HG02588 (cell line): ENCODE data around the gene GDF2.

Experiments
- ATAC-seq: cut with Tn5 transposase; IDR thresholded peaks from one replicate; pipeline ENCODE4 v1.9.1; 2021; ENCODE audit warnings: mild to moderate bottlenecking, moderate library complexity; ENCODE audit not compliant: unreplicated experiment

GDF2 gene

DNA sequence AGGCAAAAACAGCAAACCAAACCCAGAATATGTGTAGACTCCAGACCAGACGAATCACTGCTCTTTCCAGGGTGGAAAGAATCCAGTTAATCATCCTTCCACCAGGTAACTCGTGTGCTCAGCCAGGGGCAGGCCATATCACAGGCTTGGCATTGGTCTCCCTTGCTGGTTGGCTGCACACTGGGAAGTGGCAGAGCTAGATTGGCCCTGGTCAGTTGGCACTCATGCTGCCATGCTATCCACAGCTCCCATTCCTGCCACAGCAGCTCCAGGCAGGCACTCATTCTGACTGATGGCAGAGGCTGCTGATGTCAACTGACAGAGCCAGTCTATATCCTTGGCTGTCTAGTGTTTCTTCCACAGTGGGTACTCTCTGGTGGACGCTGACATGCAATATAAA, 31.9 kb upstream of the GDF2 start:
- no peak for ATAC-seq

DNA sequence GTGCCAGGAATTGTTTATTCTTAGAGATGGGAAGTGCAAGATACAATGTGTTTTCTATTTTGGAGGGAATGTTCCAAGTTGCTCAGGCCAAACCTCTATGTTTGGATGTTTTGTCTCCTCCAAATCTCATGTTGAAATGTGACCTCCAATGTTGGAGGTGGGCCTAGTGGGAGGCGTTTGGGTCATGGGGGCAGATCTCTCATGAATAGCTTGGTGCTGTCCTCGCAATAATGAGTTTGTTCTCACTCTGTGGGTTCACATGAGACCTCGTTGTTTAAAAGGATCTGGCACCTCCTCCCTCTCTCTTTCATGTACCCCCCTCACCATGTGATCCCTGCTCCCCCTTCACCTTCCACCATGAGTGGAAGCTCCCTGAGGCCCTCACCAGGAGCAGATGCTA, 30.6 kb upstream of the GDF2 start:
- no peak for ATAC-seq

GRCh38 chr10:47294057-47294456, 28.2 kb upstream of the GDF2 start:
- no peak for ATAC-seq

DNA sequence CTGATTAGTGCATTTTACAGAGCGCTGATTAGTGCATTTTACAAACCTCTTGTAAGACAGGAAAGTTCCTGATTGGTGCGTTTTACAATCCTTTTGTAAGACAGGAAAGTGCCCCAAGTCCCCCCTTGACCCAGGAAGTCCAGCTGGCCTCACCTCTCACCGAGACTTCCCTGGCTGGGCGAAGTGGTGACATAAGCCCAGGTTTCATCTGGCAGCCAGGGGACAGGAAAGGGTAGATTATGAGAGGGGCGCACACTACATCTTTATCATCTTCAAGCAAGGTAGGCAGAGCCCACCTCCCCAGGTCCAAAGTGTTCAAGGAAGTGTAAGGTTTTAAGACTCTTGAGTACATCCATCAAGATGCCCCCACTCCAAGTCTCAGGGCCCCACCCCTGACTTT, 27.8 kb upstream of the GDF2 start:
- ATAC-seq = no peak

DNA sequence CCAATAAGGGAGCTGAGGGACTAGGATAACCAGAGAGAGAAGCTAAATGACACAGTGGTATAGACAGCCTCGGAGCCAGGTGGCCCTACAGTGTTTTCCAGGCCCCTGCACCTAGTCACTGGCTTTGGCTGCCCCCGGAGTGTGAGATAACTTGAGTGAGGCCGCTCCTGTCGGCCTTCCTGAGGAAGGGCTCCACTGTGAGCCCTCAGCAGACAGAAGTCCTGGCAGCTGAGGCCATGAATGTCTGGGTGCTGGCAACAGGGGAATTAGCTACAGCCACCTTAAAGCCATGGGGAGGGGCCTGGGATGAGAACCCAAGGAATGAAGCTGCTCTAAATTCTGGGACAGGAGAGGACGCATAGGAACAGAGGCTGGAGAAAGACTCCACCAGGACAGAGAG, 26.8 kb upstream of the GDF2 start:
- ATAC-seq = no peak

DNA sequence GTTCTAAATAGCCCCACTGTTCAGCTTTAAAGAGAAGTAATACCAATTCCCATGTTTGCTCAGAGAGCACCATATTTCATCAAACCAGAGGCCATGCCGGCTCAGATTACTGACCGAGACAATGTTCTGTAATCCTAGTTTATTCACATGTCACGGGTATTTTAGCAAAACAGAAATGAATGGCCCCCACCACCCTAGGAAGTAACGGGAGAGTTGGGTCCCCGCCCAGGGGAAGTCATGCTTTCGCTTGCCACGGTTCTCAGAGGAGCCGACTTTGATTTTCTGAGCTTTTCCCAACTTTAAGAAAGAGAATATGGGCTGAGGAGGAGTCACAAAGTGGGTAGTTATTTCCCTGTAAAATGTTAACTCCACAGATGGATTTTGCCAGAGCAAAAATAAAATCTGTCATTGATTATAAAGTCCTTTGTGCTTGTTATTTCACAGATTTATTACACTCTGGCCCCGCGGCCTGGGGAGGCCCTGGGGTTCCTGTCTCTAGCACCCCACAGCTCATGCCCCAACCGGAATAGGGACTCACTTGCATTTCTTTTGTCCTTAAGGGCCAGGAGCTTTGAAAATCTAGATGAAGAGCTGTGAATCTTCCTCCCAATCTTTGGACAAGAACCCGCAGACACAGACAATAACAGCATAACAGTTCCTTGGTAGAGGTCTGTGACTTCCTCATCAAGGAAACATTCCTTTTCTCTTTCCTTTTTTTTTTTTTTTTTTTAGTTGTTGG, 25.9 kb upstream of the GDF2 start:
- no peak for ATAC-seq

DNA sequence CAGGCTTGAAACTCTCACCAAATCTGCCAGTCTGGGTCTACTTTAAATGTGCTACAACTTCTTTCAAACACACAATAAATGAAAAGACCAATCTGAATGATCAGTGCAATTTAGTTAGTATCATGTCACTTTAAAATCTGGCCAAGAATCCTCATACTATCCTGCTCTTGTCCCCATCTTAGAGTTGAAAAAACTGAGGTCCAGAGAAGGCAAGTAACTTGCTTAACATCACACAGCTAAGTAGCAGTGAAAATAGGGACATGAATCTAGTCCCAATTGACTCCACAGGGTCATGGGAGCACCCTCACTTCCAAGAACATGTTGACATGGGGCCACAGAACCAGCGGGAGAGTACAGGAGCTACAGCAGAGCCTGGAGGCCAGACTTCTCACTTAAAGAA, 25.3 kb upstream of the GDF2 start:
- no peak for ATAC-seq

- ATAC-seq = no peak
Observed at GRCh38 chr10:47297866-47298540, 24.3 kb upstream of the GDF2 start.

DNA sequence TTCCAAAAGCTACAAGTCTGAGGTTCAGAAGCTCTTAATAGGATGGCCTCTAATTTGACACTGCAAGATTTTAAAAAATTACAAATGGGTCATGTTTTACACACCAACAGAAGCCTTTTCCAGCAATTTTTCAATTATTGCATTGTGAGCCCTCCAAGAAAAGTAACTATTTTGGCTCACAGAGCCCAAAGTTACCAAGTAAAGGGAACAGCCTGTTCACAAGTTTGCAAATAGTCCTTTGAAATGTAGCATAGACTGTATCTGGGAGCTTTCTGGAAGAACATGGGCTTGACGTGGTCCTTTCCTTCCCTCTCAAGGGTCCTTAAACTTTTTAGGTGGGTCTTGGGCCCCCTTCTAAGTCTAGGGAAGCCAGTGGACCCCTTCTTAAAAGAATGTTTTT, 23.5 kb upstream of the GDF2 start:
- ATAC-seq = no peak

- ATAC-seq = no peak
Observed at GRCh38 chr10:47299611-47300428, 22.4 kb upstream of the GDF2 start, which contains the start of gene GDF10. Gene GDF10 (plus strand): TSS chr10:47300197. CDS start chr10:47300652, 455 bp downstream.

GRCh38 chr10:47300429-47300931, 21.8 kb upstream of the GDF2 start:
- no peak for ATAC-seq

- ATAC-seq = no peak
Observed at GRCh38 chr10:47301833-47302232, 20.4 kb upstream of the GDF2 start.

- ATAC-seq = no peak
Observed at GRCh38 chr10:47303105-47303504, 19.1 kb upstream of the GDF2 start.

DNA sequence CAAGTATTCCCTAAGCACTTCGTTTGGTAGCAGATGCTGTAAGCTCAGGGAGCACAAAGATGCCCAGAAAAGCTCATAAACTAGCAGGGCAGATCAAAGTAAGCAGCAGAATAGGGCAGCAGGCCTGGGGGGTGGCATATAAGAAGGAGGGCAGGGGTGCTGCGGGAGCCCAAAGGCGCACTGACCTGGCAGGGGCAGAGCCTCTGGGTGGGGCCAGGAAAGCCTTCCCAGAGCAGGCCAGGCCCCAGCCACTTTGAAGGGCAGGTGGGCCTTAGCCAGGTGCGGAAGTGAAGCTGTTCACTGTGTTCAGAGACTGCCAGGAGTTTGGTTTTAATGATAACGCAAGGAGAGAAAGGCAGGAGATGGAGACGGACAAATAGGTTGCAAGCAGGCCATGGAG, 18.4 kb upstream of the GDF2 start:
- no peak for ATAC-seq

- no peak for ATAC-seq
Observed at GRCh38 chr10:47305566-47305965, 16.7 kb upstream of the GDF2 start.

GRCh38 chr10:47306387-47307210, 15.7 kb upstream of the GDF2 start:
- ATAC-seq = no peak

- no peak for ATAC-seq
Observed at GRCh38 chr10:47307381-47307780, 14.9 kb upstream of the GDF2 start.

- no peak for ATAC-seq
Observed at GRCh38 chr10:47308775-47309174, 13.5 kb upstream of the GDF2 start.

DNA sequence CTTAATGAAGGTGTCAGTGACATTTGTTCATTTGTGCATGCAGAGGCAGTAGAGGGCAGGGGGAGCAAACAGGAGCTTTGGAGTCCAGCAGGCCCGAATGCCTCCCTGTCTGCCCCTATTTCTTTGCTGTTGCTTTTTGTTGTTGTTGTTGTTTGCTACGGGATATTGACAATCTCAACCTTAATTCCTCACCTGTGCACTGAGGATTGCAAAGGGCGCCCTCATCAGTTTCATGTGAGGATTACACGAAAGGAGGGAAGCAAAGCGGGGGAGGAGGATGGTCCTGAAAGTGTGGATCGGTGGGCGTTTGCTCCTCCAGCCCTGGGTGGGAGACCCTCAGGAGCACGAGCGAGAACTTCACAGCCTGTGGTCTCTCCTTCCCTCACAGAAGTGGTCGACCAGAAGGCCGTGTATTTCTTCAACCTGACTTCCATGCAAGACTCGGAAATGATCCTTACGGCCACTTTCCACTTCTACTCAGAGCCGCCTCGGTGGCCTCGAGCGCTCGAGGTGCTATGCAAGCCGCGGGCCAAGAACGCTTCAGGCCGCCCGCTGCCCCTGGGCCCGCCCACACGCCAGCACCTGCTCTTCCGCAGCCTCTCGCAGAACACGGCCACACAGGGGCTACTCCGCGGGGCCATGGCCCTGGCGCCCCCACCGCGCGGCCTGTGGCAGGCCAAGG, 12.7 kb upstream of the GDF2 start:
- ATAC-seq = no peak

DNA sequence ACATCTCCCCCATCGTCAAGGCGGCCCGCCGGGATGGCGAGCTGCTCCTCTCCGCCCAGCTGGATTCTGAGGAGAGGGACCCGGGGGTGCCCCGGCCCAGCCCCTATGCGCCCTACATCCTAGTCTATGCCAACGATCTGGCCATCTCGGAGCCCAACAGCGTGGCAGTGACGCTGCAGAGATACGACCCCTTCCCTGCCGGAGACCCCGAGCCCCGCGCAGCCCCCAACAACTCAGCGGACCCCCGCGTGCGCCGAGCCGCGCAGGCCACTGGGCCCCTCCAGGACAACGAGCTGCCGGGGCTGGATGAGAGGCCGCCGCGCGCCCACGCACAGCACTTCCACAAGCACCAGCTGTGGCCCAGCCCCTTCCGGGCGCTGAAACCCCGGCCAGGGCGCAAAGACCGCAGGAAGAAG, 12.2 kb upstream of the GDF2 start:
- no peak for ATAC-seq
